ENCODE results near the gene HTR3C.

DNA sequence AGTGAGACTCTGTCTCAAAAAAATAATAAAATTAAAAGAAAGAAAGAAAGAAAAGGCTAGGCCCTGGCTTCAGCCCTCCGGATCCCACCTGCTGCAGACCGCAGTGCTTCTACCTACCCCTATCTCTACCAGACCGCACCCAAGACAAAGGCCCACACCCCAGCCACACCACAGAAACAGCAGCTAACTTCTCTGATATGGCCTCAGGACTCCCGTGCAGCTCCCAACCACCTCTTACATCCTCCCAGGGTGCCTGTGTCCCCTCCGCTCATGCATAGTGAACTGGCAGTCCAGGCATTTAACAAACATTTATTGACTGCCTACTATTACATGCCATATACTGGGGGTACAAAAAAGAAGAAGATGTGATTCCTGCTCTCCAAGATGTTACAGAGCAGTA, 6.9 kb upstream of the HTR3C start:
- TF ChIP-seq SUZ12 (IDR thresholded peaks at IDR 0.05; ENCODE audit: extremely low read depth, insufficient read depth, insufficient read length) (no peak), ZNF274 (IDR thresholded peaks at IDR 0.05; ENCODE audit: low read depth, low read length) (no peak), YY1 (IDR thresholded peaks at IDR 0.05; ENCODE audit: insufficient read depth, insufficient read length) (no peak)

Measured in NT2/D1 (cell line).